ENCODE measurements around the gene TBPL2.
"Not testable (repeated sequence)": the region's sequence is repeated elsewhere in the genome, so short reads cannot be mapped to it uniquely, and the experiment has no call there.

Gene TBPL2

DNA sequence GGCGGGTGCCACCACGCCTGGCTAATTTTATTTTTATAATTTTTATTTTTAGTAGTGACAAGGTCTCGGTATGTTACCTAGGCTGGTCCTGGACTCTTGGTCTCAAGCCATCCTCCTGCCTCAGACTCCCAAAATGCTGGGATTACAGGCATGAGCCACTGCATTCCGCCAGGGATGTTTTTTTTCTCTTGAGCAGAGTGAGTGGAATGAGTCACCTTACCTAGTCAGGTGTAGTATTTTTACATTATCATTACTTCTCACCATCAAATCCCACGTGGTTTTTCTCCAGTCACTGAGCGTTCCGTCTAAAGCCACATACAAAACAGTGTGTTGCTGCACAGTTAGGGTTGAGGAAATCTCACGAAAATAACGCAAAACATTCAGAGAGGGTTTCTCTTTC lies 870 bp upstream of the TBPL2 start:
- peak; percentile 40 for FAIRE-seq

DNA sequence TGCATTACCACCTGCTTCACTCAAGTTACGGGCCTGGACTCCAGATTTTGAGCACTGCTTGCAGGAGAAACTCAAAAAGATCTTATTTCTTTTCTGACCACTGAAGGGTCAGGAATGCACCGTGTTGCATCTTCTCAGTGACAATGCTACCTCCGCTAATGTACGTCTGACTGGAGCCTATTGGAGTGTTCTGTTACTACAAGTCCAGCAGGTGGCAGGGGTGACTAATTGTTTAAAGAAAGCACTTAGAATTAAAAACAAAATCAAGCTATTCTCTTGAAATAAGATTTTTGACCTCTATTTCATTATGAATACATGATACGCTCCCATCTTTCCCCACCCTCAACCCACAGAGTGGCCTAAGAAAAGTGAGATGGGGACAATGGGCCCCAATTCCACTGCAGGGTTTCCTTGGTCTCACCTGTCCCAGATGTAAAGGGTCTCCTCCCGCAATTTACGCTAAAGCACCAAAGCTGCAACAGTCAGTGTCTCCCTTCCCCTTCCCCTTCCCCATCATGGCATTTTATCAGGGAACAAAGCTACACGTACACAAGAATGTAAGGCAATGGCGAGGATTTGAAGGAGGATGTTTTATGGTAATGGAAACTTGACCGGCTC lies 2.2 kb downstream of the TBPL2 start:
- peak; percentile 73 for DNase-seq (ENCODE audit: low spot score)
- peak; percentile 87 for FAIRE-seq

More for the DNA sequence above, 870 bp upstream of the TBPL2 start:
- DNase-seq (ENCODE audit: low spot score): no peak

GRCh38 chr14:55436931-55437330 lies 3.5 kb downstream of the TBPL2 start:
- peak; percentile 46 for FAIRE-seq
- no peak for DNase-seq (ENCODE audit: low spot score)

DNA sequence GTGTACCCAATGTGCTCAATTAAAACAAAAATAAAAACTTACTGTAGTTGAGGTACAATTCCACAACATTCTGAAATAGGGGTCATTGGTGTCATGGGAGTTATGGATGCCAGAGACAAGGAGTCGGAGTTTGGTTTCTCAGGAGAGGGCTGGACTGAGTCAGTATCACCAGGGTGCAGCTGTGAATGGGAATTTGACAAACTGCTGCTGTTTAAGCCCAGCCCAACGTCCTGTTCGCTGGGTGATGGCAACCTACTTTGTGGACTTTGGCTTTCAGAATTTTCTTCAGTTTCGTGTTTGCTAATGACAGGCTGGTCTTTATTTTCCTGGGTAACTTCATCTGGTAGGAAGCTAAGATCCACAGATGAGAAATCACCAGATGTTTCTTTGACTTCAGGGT lies 3.9 kb downstream of the TBPL2 start:
- FAIRE-seq (peak; percentile 37), DNase-seq (ENCODE audit: low spot score) (no peak)

- DNase-seq (ENCODE audit: low spot score) (no peak), FAIRE-seq (no peak)
Measured at GRCh38 chr14:55434805-55435174, 5.6 kb downstream of the TBPL2 start.

- DNase-seq (ENCODE audit: low spot score): no peak
- FAIRE-seq: peak; percentile 55
Measured at GRCh38 chr14:55433880-55434804, 6.3 kb downstream of the TBPL2 start.

DNA sequence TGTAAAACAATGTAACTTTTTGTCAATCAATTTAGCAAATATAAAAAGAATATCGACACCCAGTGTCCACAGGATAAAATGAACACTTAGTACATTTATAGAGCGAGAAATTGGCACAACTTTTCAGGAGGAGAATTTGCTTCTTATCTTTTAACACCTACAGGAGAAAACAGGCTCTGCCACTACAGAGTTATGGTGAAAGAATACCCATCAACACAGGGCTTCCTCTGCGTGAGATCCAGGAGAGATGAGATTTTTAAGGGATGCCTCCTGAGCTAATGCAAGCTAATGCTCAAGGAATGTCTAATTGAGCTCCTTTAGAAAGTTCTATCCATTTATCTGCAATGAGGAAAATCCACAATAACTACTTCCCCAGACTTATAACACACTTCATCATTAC lies 7.8 kb downstream of the TBPL2 start:
- DNase-seq (ENCODE audit: low spot score): no peak
- FAIRE-seq: peak; percentile 30

- peak; percentile 5 for FAIRE-seq
- DNase-seq (ENCODE audit: low spot score): peak; percentile 65
Measured at GRCh38 chr14:55430024-55430690, 10.3 kb downstream of the TBPL2 start.

DNA sequence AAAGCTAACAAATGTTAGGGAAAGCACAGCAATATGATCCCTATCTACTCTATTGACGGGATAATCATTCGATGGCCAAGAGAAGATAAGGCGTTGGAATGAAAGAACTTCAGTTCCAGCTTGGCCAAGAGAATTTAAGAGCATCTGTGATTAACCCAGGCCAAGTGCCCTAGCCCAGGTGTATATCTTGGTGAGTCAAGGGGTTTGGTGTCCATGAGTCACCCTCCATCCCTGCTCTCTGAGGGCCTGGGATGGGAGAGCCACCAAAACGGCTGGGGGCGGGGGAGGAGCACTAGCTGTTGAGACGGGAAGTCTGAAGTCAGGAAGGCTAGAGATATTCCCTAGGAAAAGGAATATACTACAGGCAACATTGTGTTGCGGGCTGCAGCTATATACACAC lies 13.0 kb downstream of the TBPL2 start:
- DNase-seq (ENCODE audit: low spot score) (peak; percentile 97), FAIRE-seq (peak; percentile 99)

DNA sequence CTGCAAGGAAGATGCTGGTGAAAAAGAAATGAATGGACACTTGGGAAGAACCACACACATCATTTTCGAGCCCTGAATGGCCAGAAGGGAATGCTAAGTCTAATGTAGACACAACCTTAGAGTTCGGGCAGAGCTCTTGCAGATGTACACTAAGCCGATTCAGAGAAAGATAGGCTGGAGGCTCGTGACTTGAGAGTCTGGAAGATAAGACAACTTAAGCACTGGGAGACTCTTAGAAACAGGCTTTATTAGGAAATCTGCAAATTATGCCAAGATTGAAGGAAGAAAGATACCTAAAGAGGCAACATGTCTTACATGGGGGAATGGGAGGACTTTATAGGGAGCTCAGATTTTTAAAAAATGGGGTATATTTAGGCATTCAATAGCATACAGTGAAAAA lies 13.5 kb downstream of the TBPL2 start:
- no peak for FAIRE-seq
- DNase-seq (ENCODE audit: low spot score): no peak

DNA sequence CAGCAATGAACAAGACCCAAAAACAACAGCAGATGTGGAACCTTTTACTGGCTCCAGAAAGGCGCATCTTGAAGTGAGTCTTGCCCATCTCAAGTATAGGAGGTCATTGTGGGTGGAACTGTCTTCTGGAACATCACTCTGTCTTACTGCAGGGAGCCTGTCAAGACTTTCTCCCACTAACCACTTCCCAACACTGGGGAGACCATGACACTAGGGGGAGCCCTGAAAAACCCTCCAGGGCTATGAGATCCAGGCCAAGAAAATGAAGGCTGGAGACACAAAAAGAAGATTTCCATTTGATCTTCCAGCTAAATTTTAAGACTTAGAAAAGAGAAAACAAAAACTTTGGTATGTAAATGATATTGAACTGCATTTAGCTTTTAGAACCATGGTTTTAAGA lies 15.3 kb downstream of the TBPL2 start:
- DNase-seq (ENCODE audit: low spot score) (no peak), FAIRE-seq (no peak)

DNA sequence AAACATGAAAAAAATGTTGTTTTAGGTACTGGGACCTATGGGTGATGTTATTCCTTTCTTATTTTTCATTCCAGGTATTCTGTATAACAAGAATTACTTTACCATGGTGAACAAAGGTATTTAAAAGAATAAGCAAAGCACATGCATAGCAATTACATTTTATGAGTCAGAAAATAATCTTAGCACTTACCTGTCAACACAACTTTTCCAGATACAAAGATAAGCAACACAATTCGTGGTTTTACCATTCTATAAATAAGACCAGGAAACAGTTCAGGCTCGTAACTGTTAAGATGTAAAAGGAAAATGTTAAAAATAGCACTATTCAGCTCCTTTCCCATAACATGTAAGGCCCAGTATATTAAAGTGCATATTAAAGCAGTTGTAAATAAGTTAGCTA lies 16.4 kb downstream of the TBPL2 start:
- DNase-seq (ENCODE audit: low spot score): no peak
- FAIRE-seq: no peak

DNA sequence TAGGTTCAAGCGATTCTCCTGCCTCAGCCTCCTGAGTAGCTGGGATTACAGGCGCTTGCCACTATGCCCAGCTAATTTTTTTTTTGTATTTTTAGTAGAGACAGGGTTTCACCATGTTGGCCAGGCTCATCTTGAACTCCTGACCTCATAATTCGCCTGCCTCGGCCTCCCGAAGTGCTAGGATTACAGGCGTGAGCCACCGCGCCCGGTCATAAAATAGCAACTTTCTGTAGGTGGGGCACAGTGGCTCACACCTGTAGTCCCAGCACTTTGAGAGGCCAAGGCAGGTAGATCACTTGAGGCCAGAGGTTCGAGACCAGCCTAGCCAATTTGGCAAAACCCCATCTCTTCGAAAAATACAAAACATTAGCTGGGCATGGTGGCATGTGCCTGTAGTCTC lies 18.1 kb downstream of the TBPL2 start:
- FAIRE-seq; DNase-seq (ENCODE audit: low spot score): not testable (repeated sequence)

DNA sequence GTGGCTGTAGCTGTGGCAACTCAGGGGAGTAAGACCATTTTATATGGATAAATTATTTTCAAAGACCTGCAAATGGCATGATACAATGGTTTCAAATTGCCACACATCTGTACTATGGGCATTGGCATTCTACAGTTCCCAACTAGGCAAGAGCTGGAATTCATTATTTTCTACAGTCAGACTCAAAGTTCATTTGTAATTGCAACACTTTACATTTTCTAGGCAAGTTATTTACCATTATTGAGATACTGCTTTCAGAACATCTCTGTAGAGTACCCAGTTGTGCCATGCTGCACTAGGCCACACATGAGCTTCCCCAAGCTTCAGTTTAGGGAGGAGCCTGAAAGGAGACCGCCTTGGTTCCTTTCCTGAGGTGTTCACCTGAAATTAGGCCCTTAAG lies 20.8 kb downstream of the TBPL2 start:
- DNase-seq (ENCODE audit: low spot score) (no peak), FAIRE-seq (peak; percentile 46)

DNA sequence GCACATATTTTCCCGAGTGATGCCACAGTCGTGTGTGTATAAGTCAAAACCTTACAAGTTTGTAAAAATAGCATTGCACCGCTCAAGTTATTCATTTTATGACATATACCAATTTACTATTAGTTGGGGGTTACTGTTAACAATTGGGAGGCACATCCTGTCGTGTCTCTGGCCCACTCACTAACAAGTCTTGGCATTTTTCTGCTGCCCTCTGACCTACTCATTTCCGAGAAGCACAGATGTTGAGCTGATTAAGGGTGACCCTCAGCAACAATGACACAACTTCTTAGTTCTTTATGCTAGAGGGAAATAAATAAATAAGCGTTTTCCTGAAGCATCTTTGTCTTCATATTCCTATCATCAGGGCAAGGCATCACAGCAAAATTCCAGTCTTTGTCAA lies 22.0 kb downstream of the TBPL2 start:
- peak; percentile 93 for FAIRE-seq
- DNase-seq (ENCODE audit: low spot score): no peak

GRCh38 chr14:55417955-55418354 lies 22.5 kb downstream of the TBPL2 start:
- FAIRE-seq (no peak), DNase-seq (ENCODE audit: low spot score) (no peak)

DNA sequence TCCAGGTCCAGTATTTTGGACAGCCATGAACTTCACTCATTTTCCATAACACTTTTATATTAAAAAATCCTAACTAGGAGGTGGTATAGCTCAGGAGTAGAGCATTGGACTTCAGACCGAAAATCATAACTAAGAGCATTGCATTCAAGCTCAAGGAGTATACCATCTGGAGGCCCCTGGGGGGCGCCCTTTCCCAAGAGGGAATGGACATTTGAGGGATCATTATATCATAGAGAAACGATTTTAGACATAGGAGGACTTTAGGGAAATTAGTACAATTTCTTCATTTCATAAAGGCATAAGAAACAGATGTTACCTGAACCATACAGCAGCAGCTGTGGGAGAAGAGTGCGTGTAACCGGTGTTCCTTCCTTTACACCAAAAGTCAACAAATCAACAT lies 23.6 kb downstream of the TBPL2 start:
- FAIRE-seq (no peak), DNase-seq (ENCODE audit: low spot score) (peak; percentile 40)

DNA sequence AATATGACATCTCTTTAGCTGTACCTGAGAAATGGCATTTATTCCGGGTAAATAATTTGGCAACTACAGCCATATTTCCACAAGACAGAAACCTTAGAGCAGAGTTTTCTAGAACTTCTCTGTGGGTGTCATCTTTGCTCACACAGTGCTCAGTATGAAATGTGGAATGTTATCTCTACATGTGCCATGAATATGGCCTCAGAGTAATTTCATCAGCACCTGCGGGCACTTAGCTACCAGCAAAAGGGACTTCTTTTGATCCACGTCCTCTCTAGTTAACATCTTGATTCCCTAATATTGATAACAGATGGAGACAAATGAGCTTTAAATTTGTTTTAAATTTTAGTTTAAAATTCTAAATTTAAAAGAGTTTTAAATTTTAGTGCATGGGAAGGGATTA lies 25.9 kb downstream of the TBPL2 start:
- FAIRE-seq: no peak
- no peak for DNase-seq (ENCODE audit: low spot score)

DNA sequence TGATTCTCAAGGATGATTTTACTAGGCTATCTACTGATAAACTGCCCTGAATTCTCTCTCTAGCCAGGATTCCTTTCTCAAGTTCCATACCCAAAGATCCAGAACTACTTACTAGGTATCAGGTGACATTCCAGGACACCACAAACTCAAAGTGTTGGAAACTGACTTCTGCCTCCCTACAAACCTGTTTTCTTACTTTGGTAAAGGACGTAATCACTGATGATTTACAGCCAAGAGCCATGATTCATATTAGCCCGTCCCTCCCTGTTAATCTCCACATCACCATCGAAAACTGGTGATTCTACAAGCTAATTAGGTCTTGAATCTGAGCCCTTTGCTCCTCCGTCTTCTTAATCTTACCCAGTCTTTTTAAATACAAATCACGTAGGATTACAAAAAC lies 27.7 kb downstream of the TBPL2 start:
- no peak for DNase-seq (ENCODE audit: low spot score)
- no peak for FAIRE-seq

DNA sequence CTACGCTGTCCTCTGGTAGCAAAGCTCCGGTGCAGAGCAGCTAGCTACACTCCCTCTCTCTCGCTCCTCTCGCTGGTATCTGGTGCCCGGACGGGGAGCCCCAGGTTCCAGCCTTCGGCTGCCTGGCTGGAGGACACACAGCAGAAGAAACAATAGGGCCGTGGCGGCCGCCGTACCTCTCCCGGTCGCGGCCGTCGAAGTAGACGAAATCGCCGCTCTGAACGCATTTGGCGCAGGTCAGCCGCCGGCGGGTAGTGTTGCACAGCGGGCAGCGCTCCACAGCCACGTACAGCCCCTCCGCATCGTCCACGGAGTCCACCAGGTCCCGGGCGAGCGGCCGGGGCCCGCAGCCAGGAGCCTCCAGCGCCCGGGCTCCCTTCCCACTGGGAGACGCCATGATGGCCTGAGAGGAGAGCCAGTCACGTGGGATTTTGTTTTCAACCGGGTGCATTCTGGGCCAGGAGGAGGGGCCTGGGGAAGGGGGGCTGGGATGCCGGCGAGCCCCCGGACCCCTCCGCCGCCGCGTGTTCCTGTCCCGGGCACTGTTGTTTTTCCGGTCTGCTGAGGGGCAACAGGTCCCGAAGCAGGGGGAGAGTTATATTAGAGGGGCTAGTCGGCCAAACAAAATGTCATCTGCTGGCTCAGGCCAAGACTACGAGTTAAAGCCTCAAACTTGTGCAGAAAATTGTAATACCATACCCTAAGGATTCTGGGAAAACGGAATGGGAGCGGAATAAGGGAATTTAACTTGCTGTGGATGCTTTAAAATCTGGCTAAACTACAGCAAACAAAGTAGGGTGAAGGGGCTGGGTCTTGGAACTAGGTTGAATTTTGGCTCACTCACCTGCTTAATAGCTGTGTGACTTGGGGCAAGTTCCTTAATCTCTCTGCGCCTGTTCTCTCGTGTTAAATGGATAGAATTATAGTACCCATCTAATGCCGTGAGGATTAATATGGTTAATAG lies 28.7 kb downstream of the TBPL2 start, which contains the start of gene ATG14:
ATG14 (minus strand) TSS at position 405 of the 964 bp plus-strand sequence; CDS start at position 397, 8 bp downstream.
- FAIRE-seq (peak; percentile 17), DNase-seq (ENCODE audit: low spot score) (peak; percentile 99)

- no peak for DNase-seq (ENCODE audit: low spot score)
- FAIRE-seq: no peak
Measured at GRCh38 chr14:55410876-55411275, 29.5 kb downstream of the TBPL2 start.
